IMR-90 (cell line): ENCODE measurements around the gene LMAN2. TPM values are rescaled to one million over a fixed set of nuclear protein-coding genes. Genes with fewer than 3 reads are reported as not detected.

ENCODE experiments used
- ATAC-seq: fragments of 200-7000 bp; cut with Tn5 transposase; 2 replicates; pipeline ENCODE4 v1.9.1; 2020; ENCODE audit warnings: low read depth, mild to moderate bottlenecking, moderate library complexity
- BruUV-seq: library from RNA; stranded (reverse); fragments of 400-500 nt; replicated peaks from 2 replicates; lab custom pipeline; 2021; lab: Mats Ljungman, UMichigan
- CTCF ChIA-PET: fragments of 300-600 bp; formaldehyde crosslinking; extraction: SDS; loops from one replicate; lab custom pipeline; 2021; ENCODE audit warnings: antibody characterized with exemption; lab: Yijun Ruan, JAX
- POLR2A ChIA-PET: fragments of 300-600 bp; sonication (Branson Sonifier 250); formaldehyde crosslinking; loops from one replicate; lab custom pipeline; 2022; ENCODE audit warnings: antibody characterized with exemption; ENCODE audit not compliant: unreplicated experiment; lab: Charles Lee
- DNase-seq: peaks from one replicate; pipeline ENCODE4 v3.0.0; 2013
- H2AFZ ChIP-seq: replicated peaks from 2 replicates; pipeline ENCODE3; 2013; ENCODE audit warnings: low read length, mild to moderate bottlenecking; ENCODE audit not compliant: poor library complexity
- H2AK5ac ChIP-seq: 2 replicates; pipeline ENCODE4 v1.6.1; 2013; ENCODE audit warnings: low read depth, low read length, inconsistent platforms
- H2AK9ac ChIP-seq: replicated peaks from 2 replicates; pipeline ENCODE3; 2013; ENCODE audit warnings: mild to moderate bottlenecking, low read depth, low read length, moderate library complexity; ENCODE audit not compliant: poor library complexity
- H2BK120ac ChIP-seq: 2 replicates; pipeline ENCODE4 v1.6.1; 2013; ENCODE audit warnings: low read depth, low read length, inconsistent platforms
- H2BK15ac ChIP-seq: 3 replicates; pipeline ENCODE4 v1.6.1; 2013; ENCODE audit warnings: low read depth, low read length, inconsistent platforms
- H2BK20ac ChIP-seq: 2 replicates; pipeline ENCODE4 v1.6.1; 2013; ENCODE audit warnings: low read depth, mild to moderate bottlenecking, inconsistent platforms, low read length, moderate library complexity
- H2BK5ac ChIP-seq: 2 replicates; pipeline ENCODE4 v1.6.1; 2013; ENCODE audit warnings: mild to moderate bottlenecking, low read depth, low read length, inconsistent platforms; ENCODE audit not compliant: poor library complexity, severe bottlenecking
- H3K14ac ChIP-seq: replicated peaks from 2 replicates; pipeline ENCODE4 v1.6.1; 2013; ENCODE audit warnings: low read depth, low read length, inconsistent platforms
- H3K18ac ChIP-seq: 2 replicates; pipeline ENCODE4 v1.6.1; 2013; ENCODE audit warnings: low read depth, low read length, control low read depth
- H3K23ac ChIP-seq: 2 replicates; pipeline ENCODE4 v1.6.1; 2013; ENCODE audit warnings: low read depth, low read length, inconsistent platforms
- H3K27ac ChIP-seq: 2 replicates; pipeline ENCODE4 v1.5.1; 2013; ENCODE audit warnings: mild to moderate bottlenecking, control low read depth, low read length; ENCODE audit not compliant: insufficient read depth
- H3K27me3 ChIP-seq: 2 replicates; pipeline ENCODE4 v1.6.1; 2013; ENCODE audit warnings: low read length; ENCODE audit not compliant: control insufficient read depth, insufficient read depth
- H3K36me3 ChIP-seq: 2 replicates; pipeline ENCODE4 v1.6.1; 2013; ENCODE audit warnings: low read length, mixed read lengths; ENCODE audit not compliant: control insufficient read depth, insufficient read depth
- H3K4ac ChIP-seq: 2 replicates; pipeline ENCODE4 v1.6.1; 2013; ENCODE audit warnings: low read depth, low read length, inconsistent platforms
- H3K4me1 ChIP-seq: 2 replicates; pipeline ENCODE4 v1.6.1; 2013; ENCODE audit warnings: low read length, mixed read lengths; ENCODE audit not compliant: control insufficient read depth, insufficient read depth
- H3K4me2 ChIP-seq: 2 replicates; pipeline ENCODE4 v1.6.1; 2013; ENCODE audit warnings: low read depth, mild to moderate bottlenecking, control low read depth, low read length, moderate library complexity
- H3K4me3 ChIP-seq: 2 replicates; pipeline ENCODE4 v1.5.1; 2013; ENCODE audit warnings: low read depth, mild to moderate bottlenecking, control low read depth, low read length, moderate library complexity; ENCODE audit not compliant: insufficient read depth
- H3K56ac ChIP-seq: 2 replicates; pipeline ENCODE4 v1.6.1; 2013; ENCODE audit warnings: low read length, inconsistent platforms; ENCODE audit not compliant: insufficient read depth; ENCODE audit errors: extremely low read depth
- H3K79me1 ChIP-seq, 2 experiments: 2 replicates each; pipeline ENCODE4 v1.6.1; 2013; ENCODE audit warnings: low read length in 2 of 2, inconsistent platforms in 1 of 2, low read depth in 1 of 2
- H3K9ac ChIP-seq: 2 replicates; pipeline ENCODE4 v1.6.1; 2013; ENCODE audit warnings: low read depth, low read length, control low read depth
- H3K9me1 ChIP-seq: 2 replicates; pipeline ENCODE4 v1.6.1; 2013; ENCODE audit warnings: low read length, inconsistent platforms; ENCODE audit not compliant: insufficient read depth
- H3K9me3 ChIP-seq: 2 replicates; pipeline ENCODE4 v1.6.1; 2013; ENCODE audit warnings: low read length; ENCODE audit not compliant: control insufficient read depth, insufficient read depth
- H4K20me1 ChIP-seq: 2 replicates; pipeline ENCODE4 v1.6.1; 2013; ENCODE audit warnings: low read length, inconsistent platforms; ENCODE audit not compliant: insufficient read depth
- H4K5ac ChIP-seq: 2 replicates; pipeline ENCODE4 v1.6.1; 2013; ENCODE audit warnings: mild to moderate bottlenecking, low read depth, low read length, control low read depth
- H4K8ac ChIP-seq, 2 experiments: 2 replicates each; pipeline ENCODE4 v1.6.1; 2013; ENCODE audit warnings: low read depth in 2 of 2, low read length in 2 of 2, control low read depth in 1 of 2, inconsistent platforms in 1 of 2
- H4K91ac ChIP-seq: 2 replicates; pipeline ENCODE4 v1.6.1; 2013; ENCODE audit warnings: low read depth, low read length, inconsistent platforms; ENCODE audit not compliant: insufficient read depth
- BHLHE40 ChIP-seq: fragments of 150-350 bp; IDR thresholded peaks from 2 replicates; pipeline ENCODE4 v1.6.1; 2016; ENCODE audit warnings: mild to moderate bottlenecking, low read depth, low read length
- CEBPB ChIP-seq: IDR thresholded peaks from 2 replicates; pipeline ENCODE4 v1.6.1; 2012; ENCODE audit warnings: low read depth, low read length, improper control_type of control experiment
- CHD1 ChIP-seq: IDR thresholded peaks from 2 replicates; pipeline ENCODE4 v1.6.1; 2012; ENCODE audit warnings: low read depth, low read length, improper control_type of control experiment
- FOS ChIP-seq: fragments of 150-350 bp; IDR thresholded peaks from 2 replicates; pipeline ENCODE4 v1.6.1; 2016; ENCODE audit warnings: low read depth, low read length
- MAFK ChIP-seq: IDR thresholded peaks from 2 replicates; pipeline ENCODE4 v1.6.1; 2012; ENCODE audit warnings: low read depth, low read length, improper control_type of control experiment
- MAZ ChIP-seq: IDR thresholded peaks from 2 replicates; pipeline ENCODE4 v1.6.1; 2012; ENCODE audit warnings: low read depth, mild to moderate bottlenecking, low read length, improper control_type of control experiment, moderate library complexity, borderline replicate concordance
- POLR2A ChIP-seq: IDR thresholded peaks from 2 replicates; pipeline ENCODE4 v1.6.1; 2012; ENCODE audit warnings: mild to moderate bottlenecking, low read depth, low read length
- RCOR1 ChIP-seq: IDR thresholded peaks from 2 replicates; pipeline ENCODE4 v1.6.1; 2012; ENCODE audit warnings: mild to moderate bottlenecking, low read length, improper control_type of control experiment; ENCODE audit not compliant: insufficient replicate concordance
- SMC3 ChIP-seq: fragments of 150-350 bp; IDR thresholded peaks from 2 replicates; pipeline ENCODE4 v1.6.1; 2016; ENCODE audit warnings: low read depth, mild to moderate bottlenecking, antibody characterized with exemption, low read length, moderate library complexity
- WGBS, 2 experiments: methylation state at CpG; one replicate each; pipeline versions ENCODE4 v1.1.5 to v1.1.7; 2013; ENCODE audit warnings: missing lambda C conversion rate in 2 of 2; ENCODE audit not compliant: insufficient read length in 1 of 2; ENCODE audit errors: extremely low coverage in 2 of 2; 5-methylcytosine and 5-hydroxymethylcytosine counted together
- dilution Hi-C: fragments of 300-500 bp; cut with HindIII; formaldehyde crosslinking; loops from one replicate; pipeline ENCODE4 v1.14.3; 2018; ENCODE audit warnings: low sequenced_read_pairs; ENCODE audit not compliant: unreplicated experiment
- in situ Hi-C: fragments of 300-500 bp; cut with MboI; formaldehyde crosslinking; loops from 3 replicates; pipeline ENCODE4 v1.14.3; 2019; ENCODE audit warnings: low sequenced_read_pairs, inconsistent platforms, mixed read lengths
- intact Hi-C: fragments of 100-400 bp; cut with micrococcal nuclease; formaldehyde crosslinking; loops from 2 replicates; pipeline ENCODE4 v1.10.0; 2022
- polyA plus RNA-seq, 3 experiments: library from polyadenylated mRNA; depleted of rRNA; stranded (reverse); fragments of >200 nt; gene quantifications; 2 replicates each; pipeline ENCODE4 v1.2.3, GENCODE V29; 2012; ENCODE audit warnings: low replicate concordance in 1 of 3
- total RNA-seq: library from RNA; depleted of rRNA; stranded (reverse); fragments of >200 nt; gene quantifications from 2 replicates; pipeline ENCODE4 v1.2.3, GENCODE V29; 2012
- TF ChIP-seq, protein P1 (sequence below): fragments of 150-350 bp; IDR thresholded peaks from 2 replicates; pipeline ENCODE4 v1.6.1; 2017; ENCODE audit warnings: mild to moderate bottlenecking, antibody characterized with exemption, low read length, low read depth

The LMAN2 gene
- total and polyA plus RNA-seq, 2 of the 4 experiments (the other 2 are of a cell fraction): 253 to 303 TPM

DNA sequence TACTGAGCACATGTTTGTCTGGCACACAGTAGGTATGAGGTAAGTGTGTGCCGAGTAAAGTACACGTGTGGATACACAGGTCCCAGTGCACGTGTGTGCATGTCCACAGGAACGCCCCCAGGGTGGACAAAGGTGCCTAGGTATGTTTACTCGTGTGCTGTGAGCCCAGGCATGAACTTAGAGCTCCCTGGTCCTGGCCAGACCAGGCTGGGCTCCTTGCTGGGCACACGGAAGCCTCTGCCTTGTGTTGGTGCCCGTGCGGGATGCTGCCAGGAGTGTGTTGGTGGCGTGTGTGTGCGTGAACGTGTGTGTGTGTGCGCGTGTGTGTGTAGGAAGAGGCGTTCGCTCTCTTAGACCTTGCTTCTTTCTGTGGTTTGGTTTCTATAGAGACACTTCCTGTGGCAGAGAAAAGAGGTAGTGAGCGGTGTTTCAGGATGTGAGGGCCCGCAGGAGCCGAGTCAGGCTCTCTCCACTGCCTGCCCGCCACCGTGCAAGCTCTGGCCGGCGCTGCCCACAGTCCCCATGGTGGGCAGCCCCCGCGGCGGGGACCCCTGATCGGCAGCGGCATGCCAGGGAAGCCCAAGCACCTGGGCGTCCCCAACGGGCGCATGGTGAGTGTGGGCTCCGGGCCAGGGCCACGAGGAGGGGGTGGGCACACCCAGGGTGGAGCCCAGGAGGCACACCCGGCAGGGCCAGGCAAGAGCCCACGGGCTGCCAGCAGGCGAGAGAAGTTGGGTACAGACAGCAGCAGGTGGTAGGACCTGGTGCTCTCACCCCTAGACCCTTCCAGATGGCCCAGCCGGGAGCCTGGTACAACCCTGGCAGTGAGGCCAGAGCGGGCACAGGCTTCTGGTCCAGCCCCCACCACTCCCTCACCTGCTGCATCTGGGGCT is 6.2 kb upstream of the LMAN2 start, which contains the start of gene RGS14:
Gene RGS14 (plus strand): TSS at position 466 of the 893 bp plus-strand sequence. CDS start 101 bp downstream, at position 567.
- Histone ChIP-seq H3K36me3 (no peaks in the 10 kb centered on the region), H3K27ac (no peak within 1 kb of the TSS), H3K23ac (no peak within 1 kb of the TSS), H3K9me3 (peaks cover 2% of the 10 kb centered on the region; the same call in 1 of the 2 replicates), H3K9ac (no peak within 1 kb of the TSS), H4K91ac (no peak within 1 kb of the TSS), H3K4ac (no peak within 1 kb of the TSS), H2BK20ac (no peak within 1 kb of the TSS), H4K5ac (no peak within 1 kb of the TSS), H3K79me1 (no peaks in the 10 kb centered on the region), H2BK120ac (no peak within 1 kb of the TSS), H4K20me1 (no peaks in the 10 kb centered on the region), H2BK15ac (no peak within 1 kb of the TSS), H3K56ac (no peak within 1 kb of the TSS), H3K18ac (no peak within 1 kb of the TSS), H2AK5ac (no peak within 1 kb of the TSS), H3K9me1 (no peaks in the 10 kb centered on the region), H3K14ac (no peak within 1 kb of the TSS), H3K27me3 (peaks cover 26% of the 10 kb centered on the region), H3K4me3 (no peak within 1 kb of the TSS), H2AFZ (peak within 1 kb of the TSS; percentile 58), H2BK5ac (no peak within 1 kb of the TSS), H2AK9ac (no peak within 1 kb of the TSS), H3K4me1 (no peaks in the 10 kb centered on the region), H4K8ac (no peak within 1 kb of the TSS), H3K4me2 (no peak within 1 kb of the TSS)
- 54% methylated on average over 21 of the region's 37 CpGs; no CpG with 5 or more reads in 1 of the 2 experiments for WGBS, 2 experiments
- DNase-seq (peak; percentile 47), ATAC-seq (no peak)
- ChIA-PET POLR2A (no interaction called here), CTCF (interaction anchor here (1.5 to 1.6 kb wide), 2 partner anchors 11 to 13 kb away, joined by 3 to 4 read pairs; no protein-coding TSS in a partner anchor)
- dilution Hi-C loops: no loop called here
- in situ Hi-C loops: no loop called here
- intact Hi-C loops: no loop called here
- BruUV-seq: no TSS peak
- no peak for TF ChIP-seq MAZ
- no peak for TF ChIP-seq SMC3
- TF ChIP-seq POLR2A: no peak
- TF ChIP-seq RCOR1: no peak
- no peak for TF ChIP-seq MAFK
- TF ChIP-seq FOS: no peak
- TF ChIP-seq CHD1: no peak
- no peak for TF ChIP-seq CEBPB
- TF ChIP-seq, protein P1, sequence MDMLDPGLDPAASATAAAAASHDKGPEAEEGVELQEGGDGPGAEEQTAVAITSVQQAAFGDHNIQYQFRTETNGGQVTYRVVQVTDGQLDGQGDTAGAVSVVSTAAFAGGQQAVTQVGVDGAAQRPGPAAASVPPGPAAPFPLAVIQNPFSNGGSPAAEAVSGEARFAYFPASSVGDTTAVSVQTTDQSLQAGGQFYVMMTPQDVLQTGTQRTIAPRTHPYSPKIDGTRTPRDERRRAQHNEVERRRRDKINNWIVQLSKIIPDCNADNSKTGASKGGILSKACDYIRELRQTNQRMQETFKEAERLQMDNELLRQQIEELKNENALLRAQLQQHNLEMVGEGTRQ: no peak
- no peak for TF ChIP-seq BHLHE40
